HG03103 (cell line): ENCODE results near the gene WDFY4.

Experiments used
- ATAC-seq: cut with Tn5 transposase; IDR thresholded peaks from one replicate; pipeline ENCODE4 v1.9.1; 2021; ENCODE audit warnings: low read depth; ENCODE audit not compliant: unreplicated experiment

The WDFY4 gene

GRCh38 chr10:49000437-49001398 lies 316.0 kb downstream of the WDFY4 start:
- ATAC-seq = no peak

- no peak for ATAC-seq
Observed at GRCh38 chr10:49001402-49001801, 316.7 kb downstream of the WDFY4 start.

- no peak for ATAC-seq
Observed at GRCh38 chr10:49001870-49002672, 317.4 kb downstream of the WDFY4 start.

- ATAC-seq = no peak
Observed at GRCh38 chr10:49005270-49005669, 320.6 kb downstream of the WDFY4 start.

GRCh38 chr10:49007129-49007528 lies 322.5 kb downstream of the WDFY4 start:
- ATAC-seq = no peak

- ATAC-seq = no peak
Observed at GRCh38 chr10:49008091-49008490, 323.4 kb downstream of the WDFY4 start.

- ATAC-seq = no peak
Observed at GRCh38 chr10:49008505-49009198, 324.0 kb downstream of the WDFY4 start.

- no peak for ATAC-seq
Observed at GRCh38 chr10:49009199-49009979, 324.7 kb downstream of the WDFY4 start.

- no peak for ATAC-seq
Observed at GRCh38 chr10:49010295-49010694, 325.6 kb downstream of the WDFY4 start.

GRCh38 chr10:49010865-49011264 lies 326.2 kb downstream of the WDFY4 start:
- no peak for ATAC-seq

- no peak for ATAC-seq
Observed at GRCh38 chr10:49011756-49012155, 327.1 kb downstream of the WDFY4 start.

GRCh38 chr10:49012603-49013002 lies 327.9 kb downstream of the WDFY4 start:
- no peak for ATAC-seq

GRCh38 chr10:49015700-49016099 lies 331.0 kb downstream of the WDFY4 start:
- no peak for ATAC-seq

- no peak for ATAC-seq
Observed at GRCh38 chr10:49021685-49022084, 337.0 kb downstream of the WDFY4 start.

- ATAC-seq = no peak
Observed at GRCh38 chr10:49023071-49023470, 338.4 kb downstream of the WDFY4 start.

- ATAC-seq = no peak
Observed at GRCh38 chr10:49023752-49024151, 339.1 kb downstream of the WDFY4 start.

- ATAC-seq = no peak
Observed at GRCh38 chr10:49024484-49024883, 339.8 kb downstream of the WDFY4 start.

GRCh38 chr10:49025347-49025983 lies 340.8 kb downstream of the WDFY4 start:
- ATAC-seq = no peak

- no peak for ATAC-seq
Observed at GRCh38 chr10:49028639-49029038, 344.0 kb downstream of the WDFY4 start.

GRCh38 chr10:49029666-49030065 lies 345.0 kb downstream of the WDFY4 start:
- ATAC-seq = no peak
